Tibial nerve (tissue), 4 donors: ENCODE measurements around the gene GIGYF1. TPM values are rescaled to one million over a fixed set of nuclear protein-coding genes. Genes with fewer than 3 reads are reported as not detected.

ENCODE experiments used
- DNase-seq, 2 donors: peaks; one replicate each; pipeline ENCODE4 v3.0.0-alpha.2; 2019; ENCODE audit warnings: low spot score in 2 of 2
- H3K27ac ChIP-seq, 4 donors: fragments of 200-600 bp; sonication (generic) in 3 of 4; one replicate each; pipeline ENCODE4 v1.5.1; 2017 to 2019; ENCODE audit warnings: mild to moderate bottlenecking in 1 of 4
- H3K27me3 ChIP-seq, 2 donors: fragments of 200-600 bp; sonication (generic) in 1 of 2; one replicate each; pipeline versions ENCODE4 v1.5.1 to v1.6.0; 2017 to 2019
- H3K36me3 ChIP-seq, 3 donors: fragments of 200-600 bp; sonication (generic); one replicate each; pipeline ENCODE4 v1.5.1; 2018 to 2019
- H3K4me1 ChIP-seq, 4 donors: fragments of 200-600 bp; sonication (generic) in 3 of 4; one replicate each; pipeline ENCODE4 v1.5.1; 2017 to 2019
- H3K4me3 ChIP-seq, 4 donors: fragments of 200-600 bp; sonication (generic) in 3 of 4; one replicate each; pipeline ENCODE4 v1.5.1; 2017 to 2019; ENCODE audit warnings: mild to moderate bottlenecking in 1 of 4, moderate library complexity in 1 of 4
- H3K9me3 ChIP-seq, 4 donors: fragments of 200-600 bp; sonication (generic) in 3 of 4; one replicate each; pipeline ENCODE4 v1.5.1; 2017 to 2019
- CTCF ChIP-seq, 5 experiments: fragments of 200-600 bp in 3 of 5; fragments of 450-650 bp in 2 of 5; sonication (generic) in 3 of 5; IDR thresholded peaks; one replicate each; pipeline ENCODE4 v1.5.1; 2016 to 2019; ENCODE audit warnings: antibody characterized with exemption in 5 of 5, mild to moderate bottlenecking in 3 of 5, moderate library complexity in 2 of 5
- EP300 ChIP-seq, 2 donors: sonication (generic); formaldehyde crosslinking; IDR thresholded peaks; one replicate each; pipeline ENCODE4 v1.6.1; 2017; ENCODE audit warnings: antibody characterized with exemption in 2 of 2, mild to moderate bottlenecking in 1 of 2
- POLR2A ChIP-seq, 2 donors: fragments of 450-650 bp; IDR thresholded peaks; one replicate each; pipeline ENCODE4 v1.6.1; 2017; ENCODE audit warnings: antibody characterized with exemption in 2 of 2, mild to moderate bottlenecking in 2 of 2, moderate library complexity in 2 of 2
- WGBS, 2 donors: methylation state at CpG; one replicate each; pipeline ENCODE4 v1.1.5; 2018; 5-methylcytosine and 5-hydroxymethylcytosine counted together
- total RNA-seq, 4 donors: library from RNA; depleted of rRNA; stranded (reverse); fragments of >200 nt; gene quantifications; one replicate each; pipeline ENCODE4 v1.1.0, GENCODE V29; 2016

The GIGYF1 gene
- total RNA-seq, 4 donors from 2014 or later: 50.9 to 98.1 (median 64.7) TPM

DNA sequence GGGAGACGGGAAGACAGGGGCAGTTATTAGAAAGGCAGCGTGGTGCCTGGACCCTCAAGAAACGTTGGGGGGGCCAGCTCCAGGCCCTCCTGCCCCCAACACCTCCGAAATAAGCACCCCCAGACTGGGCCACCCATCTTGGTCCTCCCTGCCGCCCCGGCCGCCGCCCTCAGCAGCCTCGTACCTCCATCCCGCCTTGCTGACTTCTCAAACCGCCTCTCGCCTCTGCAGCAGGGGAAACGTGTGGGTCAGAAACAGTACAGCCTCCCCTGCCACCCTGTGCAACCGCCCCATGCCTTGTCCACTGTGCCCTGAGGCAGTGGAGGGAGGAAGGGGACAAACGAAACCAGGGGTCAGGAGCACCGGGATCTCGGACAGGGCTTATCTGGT is 7.2 kb downstream of the GIGYF1 start:
- TF ChIP-seq EP300 (IDR thresholded peaks at IDR 0.05): no peak
- no peak for TF ChIP-seq POLR2A (IDR thresholded peaks at IDR 0.05)
- TF ChIP-seq CTCF (IDR thresholded peaks at IDR 0.05): no peak
- H3K9me3 ChIP-seq: no peaks in the 10 kb centered on the region
- no peak for DNase-seq
- H3K27me3 ChIP-seq: no peaks in the 10 kb centered on the region
- H3K4me3 ChIP-seq: no peak overlapping the region
- H3K4me1 ChIP-seq: peaks cover 0 to 57% (median 37%) of the 10 kb centered on the region in 4 donors
- WGBS, 2 donors: 86 to 90% methylated on average over 17 of the region's 17 CpGs
- peak overlapping the region in 2 of 4 donors; percentile 5 to 50 for H3K27ac ChIP-seq
- H3K36me3 ChIP-seq: peaks cover 10 to 71% (median 42%) of the 10 kb centered on the region in 3 donors

GRCh38 chr7:100686201-100686821 is 7.7 kb downstream of the GIGYF1 start:
- Histone ChIP-seq H3K4me1 (peaks cover 0 to 57% (median 34%) of the 10 kb centered on the region in 4 donors), H3K9me3 (no peaks in the 10 kb centered on the region), H3K27ac (peak overlapping the region in 2 of 4 donors; percentile 5 to 50), H3K27me3 (no peaks in the 10 kb centered on the region), H3K4me3 (no peak overlapping the region), H3K36me3 (peaks cover 11 to 76% (median 42%) of the 10 kb centered on the region in 3 donors)
- TF ChIP-seq POLR2A (IDR thresholded peaks at IDR 0.05): no peak
- no peak for TF ChIP-seq EP300 (IDR thresholded peaks at IDR 0.05)
- no peak for TF ChIP-seq CTCF (IDR thresholded peaks at IDR 0.05)
- DNase-seq: no peak
- 70 to 75% methylated on average over 27 to 33 of the region's 33 CpGs for WGBS, 2 donors

GRCh38 chr7:100685631-100686145 is 8.4 kb downstream of the GIGYF1 start:
- peaks cover 0 to 57% (median 33%) of the 10 kb centered on the region in 4 donors for H3K4me1 ChIP-seq
- WGBS, 2 donors: 84% methylated on average over 16 to 17 of the region's 17 CpGs
- H3K27me3 ChIP-seq: no peaks in the 10 kb centered on the region
- H3K36me3 ChIP-seq: peaks cover 11 to 77% (median 42%) of the 10 kb centered on the region in 3 donors
- TF ChIP-seq CTCF (IDR thresholded peaks at IDR 0.05) (no peak), POLR2A (IDR thresholded peaks at IDR 0.05) (no peak), EP300 (IDR thresholded peaks at IDR 0.05) (no peak)
- no peak for DNase-seq
- H3K4me3 ChIP-seq: no peak overlapping the region
- H3K9me3 ChIP-seq: no peaks in the 10 kb centered on the region
- no peak overlapping the region for H3K27ac ChIP-seq

GRCh38 chr7:100685049-100685605 is 8.9 kb downstream of the GIGYF1 start:
- Histone ChIP-seq H3K27me3 (no peaks in the 10 kb centered on the region), H3K36me3 (peaks cover 11 to 77% (median 42%) of the 10 kb centered on the region in 3 donors), H3K4me3 (no peak overlapping the region), H3K9me3 (no peaks in the 10 kb centered on the region), H3K27ac (no peak overlapping the region), H3K4me1 (peaks cover 0 to 57% (median 32%) of the 10 kb centered on the region in 4 donors)
- no peak for DNase-seq
- TF ChIP-seq CTCF (IDR thresholded peaks at IDR 0.05) (no peak), EP300 (IDR thresholded peaks at IDR 0.05) (no peak), POLR2A (IDR thresholded peaks at IDR 0.05) (no peak)
- WGBS, 2 donors: 88 to 91% methylated on average over 18 of the region's 18 CpGs

DNA sequence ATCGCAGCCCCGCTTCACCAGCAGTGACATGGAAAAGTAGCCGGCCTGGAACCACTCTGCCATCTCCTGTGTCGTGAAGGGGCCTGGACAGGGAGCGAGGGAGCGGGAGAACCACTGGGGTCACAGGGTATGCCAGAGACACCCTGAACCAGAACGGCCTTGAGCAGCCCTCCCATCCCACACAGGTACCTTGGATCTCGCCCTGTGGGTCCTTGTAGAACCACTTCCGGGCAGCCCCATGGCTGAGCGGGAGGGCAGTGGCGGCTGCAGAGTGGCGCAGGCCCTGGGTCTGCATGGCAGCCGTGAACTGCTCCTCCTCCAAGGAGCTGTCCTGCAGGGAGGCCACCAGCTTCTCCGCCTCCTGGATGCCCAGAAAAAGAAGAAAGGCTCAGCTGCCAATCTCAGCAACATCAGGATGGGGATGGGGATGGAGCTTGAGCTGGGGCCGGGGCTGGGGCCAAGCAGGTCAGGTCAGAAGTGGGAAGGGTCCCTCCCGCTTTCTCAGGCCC is 9.5 kb downstream of the GIGYF1 start:
- no peak for DNase-seq
- H3K27ac ChIP-seq: no peak overlapping the region
- H3K4me3 ChIP-seq: no peak overlapping the region
- H3K36me3 ChIP-seq: peaks cover 11 to 79% (median 42%) of the 10 kb centered on the region in 3 donors
- H3K4me1 ChIP-seq: peaks cover 0 to 57% (median 32%) of the 10 kb centered on the region in 4 donors
- no peaks in the 10 kb centered on the region for H3K27me3 ChIP-seq
- no peak for TF ChIP-seq EP300 (IDR thresholded peaks at IDR 0.05)
- no peak for TF ChIP-seq POLR2A (IDR thresholded peaks at IDR 0.05)
- no peak for TF ChIP-seq CTCF (IDR thresholded peaks at IDR 0.05)
- 88 to 90% methylated on average over 15 to 16 of the region's 16 CpGs for WGBS, 2 donors
- no peaks in the 10 kb centered on the region for H3K9me3 ChIP-seq
